ENCODE results near the gene ISCA2.

GRCh38 chr14:74510223-74510931 lies 16.8 kb downstream of the ISCA2 start:
- TF ChIP-seq CTCF (IDR thresholded peaks at IDR 0.05) (no peak), POLR2A (IDR thresholded peaks at IDR 0.05) (no peak)

Measured in testis (tissue), 2 donors.